Liver (tissue), 9 donors: Measurements from ENCODE around the gene ZNF273. TPM values are rescaled to one million over a fixed set of nuclear protein-coding genes. Genes with fewer than 3 reads are reported as not detected.
"Not testable (repeated sequence)": the region's sequence is repeated elsewhere in the genome, so short reads cannot be mapped to it uniquely, and the experiment has no call there.

Source experiments
- DNase-seq: peaks from one replicate; pipeline ENCODE4 v3.0.0-alpha.2; 2017; ENCODE audit warnings: low spot score
- H3K27ac ChIP-seq, 2 donors: one replicate each; pipeline ENCODE4 v1.7.0; 2013; ENCODE audit warnings: inconsistent platforms in 2 of 2, low read length in 2 of 2, control low read depth in 1 of 2, low read depth in 1 of 2, mild to moderate bottlenecking in 1 of 2
- H3K27me3 ChIP-seq, 4 donors: one replicate each; pipeline versions ENCODE4 v1.6.1 to v1.7.0; 2013; ENCODE audit warnings: low read length in 3 of 4, inconsistent platforms in 1 of 4, mild to moderate bottlenecking in 1 of 4, moderate library complexity in 1 of 4; ENCODE audit not compliant: control insufficient read depth in 4 of 4, insufficient read depth in 4 of 4
- H3K36me3 ChIP-seq, 4 donors: one replicate each; pipeline versions ENCODE4 v1.6.1 to v1.7.0; 2013; ENCODE audit warnings: low read length in 3 of 4, mild to moderate bottlenecking in 3 of 4, low read depth in 1 of 4, moderate library complexity in 1 of 4; ENCODE audit not compliant: control insufficient read depth in 4 of 4, insufficient read depth in 3 of 4
- H3K4me1 ChIP-seq, 4 donors: one replicate each; pipeline versions ENCODE4 v1.6.1 to v1.7.0; 2013; ENCODE audit warnings: low read length in 3 of 4, mild to moderate bottlenecking in 3 of 4, moderate library complexity in 1 of 4; ENCODE audit not compliant: control insufficient read depth in 4 of 4, insufficient read depth in 4 of 4
- H3K4me3 ChIP-seq, 3 donors: one replicate each; pipeline versions ENCODE4 v1.6.1 to v1.7.0; 2013; ENCODE audit warnings: low read length in 3 of 3, control low read depth in 1 of 3, low read depth in 1 of 3, mild to moderate bottlenecking in 1 of 3
- H3K9ac ChIP-seq, 2 donors: one replicate each; pipeline ENCODE4 v1.7.0; 2013; ENCODE audit warnings: low read length in 2 of 2, mild to moderate bottlenecking in 2 of 2, moderate library complexity in 2 of 2, control low read depth in 1 of 2, low read depth in 1 of 2
- H3K9me3 ChIP-seq, 4 donors: one replicate each; pipeline versions ENCODE4 v1.6.1 to v1.7.0; 2013; ENCODE audit warnings: low read length in 3 of 4; ENCODE audit not compliant: control insufficient read depth in 4 of 4
- EGR1 ChIP-seq, 2 donors: IDR thresholded peaks; 2 replicates each; pipeline ENCODE4 v1.6.1; 2016 to 2018; ENCODE audit warnings: antibody characterized with exemption in 2 of 2, low read depth in 2 of 2
- FOXA1 ChIP-seq: IDR thresholded peaks from 2 replicates; pipeline ENCODE4 v1.6.1; 2016; ENCODE audit warnings: antibody characterized with exemption
- FOXA2 ChIP-seq: IDR thresholded peaks from 2 replicates; pipeline ENCODE4 v1.6.1; 2016; ENCODE audit warnings: antibody characterized with exemption
- GABPA ChIP-seq, 2 donors: IDR thresholded peaks in 1 of 2; conservative IDR thresholded peaks in 1 of 2; 2 replicates each; pipeline ENCODE4 v1.6.1; 2016; ENCODE audit warnings: antibody characterized with exemption in 2 of 2, mild to moderate bottlenecking in 1 of 2, moderate library complexity in 1 of 2
- HNF4A ChIP-seq, 2 donors: conservative IDR thresholded peaks; 2 replicates each; pipeline ENCODE4 v1.6.1; 2016; ENCODE audit warnings: antibody characterized with exemption in 2 of 2, mild to moderate bottlenecking in 2 of 2
- HNF4G ChIP-seq: IDR thresholded peaks from 2 replicates; pipeline ENCODE4 v1.6.1; 2016; ENCODE audit warnings: antibody characterized with exemption
- JUND ChIP-seq, 2 donors: IDR thresholded peaks; 2 replicates each; pipeline ENCODE4 v1.6.1; 2016; ENCODE audit warnings: antibody characterized with exemption in 2 of 2
- NR2F2 ChIP-seq: IDR thresholded peaks from 2 replicates; pipeline ENCODE4 v1.6.1; 2016; ENCODE audit warnings: antibody characterized with exemption
- RAD21 ChIP-seq, 2 donors: IDR thresholded peaks; 2 replicates each; pipeline ENCODE4 v1.6.1; 2016; ENCODE audit warnings: antibody characterized with exemption in 2 of 2, mild to moderate bottlenecking in 2 of 2
- RXRA ChIP-seq, 2 donors: IDR thresholded peaks; 2 replicates each; pipeline ENCODE4 v1.6.1; 2017 to 2018; ENCODE audit warnings: antibody characterized with exemption in 2 of 2, mild to moderate bottlenecking in 1 of 2
- SP1 ChIP-seq: IDR thresholded peaks from 2 replicates; pipeline ENCODE4 v1.6.1; 2018; ENCODE audit warnings: antibody characterized with exemption, mild to moderate bottlenecking
- TAF1 ChIP-seq: conservative IDR thresholded peaks from 2 replicates; pipeline ENCODE4 v1.6.1; 2016; ENCODE audit warnings: antibody characterized with exemption, mild to moderate bottlenecking
- YY1 ChIP-seq: IDR thresholded peaks from 2 replicates; pipeline ENCODE4 v1.6.1; 2016; ENCODE audit warnings: antibody characterized with exemption, mild to moderate bottlenecking
- WGBS: extraction: QIAGEN DNeasy Blood & Tissue Kit; methylation state at CpG from one replicate; pipeline ENCODE4 v1.1.7; 2013; 5-methylcytosine and 5-hydroxymethylcytosine counted together
- polyA plus RNA-seq, 2 donors: library from polyadenylated mRNA; stranded (reverse) in 1 of 2; unstranded in 1 of 2; fragments of 200-250 nt in 1 of 2; fragments of >200 nt in 1 of 2; fragmentation: Nextera tagmentation in 1 of 2; extraction: Ambion mirVana in 1 of 2; gene quantifications; one replicate each; pipeline versions ENCODE4 v1.2.1 to v1.2.3, GENCODE V29; 2013 to 2015
- total RNA-seq, 2 donors: library from RNA; depleted of rRNA; stranded (reverse); fragments of >200 nt; gene quantifications; one replicate each; pipeline ENCODE4 v1.2.3, GENCODE V29; 2014
- TF ChIP-seq, protein P1 (sequence below): IDR thresholded peaks from 2 replicates; pipeline ENCODE4 v1.6.1; 2016; ENCODE audit warnings: antibody characterized with exemption
- TF ChIP-seq, protein P2 (sequence below): IDR thresholded peaks from 2 replicates; pipeline ENCODE4 v1.6.1; 2016; ENCODE audit warnings: antibody characterized with exemption
- TF ChIP-seq, protein P3 (sequence below): fragments of 150-350 bp; IDR thresholded peaks from 2 replicates; pipeline ENCODE4 v1.5.1; 2017; ENCODE audit warnings: improper control_type of control experiment, low read depth, low read length; ENCODE audit not compliant: missing input control
- TF ChIP-seq, protein P4 (sequence below): IDR thresholded peaks from 2 replicates; pipeline ENCODE4 v1.6.1; 2016; ENCODE audit warnings: antibody characterized with exemption, mild to moderate bottlenecking
- TF ChIP-seq, protein P5 (sequence below): IDR thresholded peaks from 2 replicates; pipeline ENCODE4 v1.6.1; 2016; ENCODE audit warnings: antibody characterized with exemption
- donor health status: healthy.
- donor health status: healthy.
- donor health status: healthy.
- donor health status: healthy.
- donor health status: healthy.

ZNF273 gene
- total and polyA plus RNA-seq, 4 donors, result 0.43 to 14.9 (median 0.73) TPM

DNA sequence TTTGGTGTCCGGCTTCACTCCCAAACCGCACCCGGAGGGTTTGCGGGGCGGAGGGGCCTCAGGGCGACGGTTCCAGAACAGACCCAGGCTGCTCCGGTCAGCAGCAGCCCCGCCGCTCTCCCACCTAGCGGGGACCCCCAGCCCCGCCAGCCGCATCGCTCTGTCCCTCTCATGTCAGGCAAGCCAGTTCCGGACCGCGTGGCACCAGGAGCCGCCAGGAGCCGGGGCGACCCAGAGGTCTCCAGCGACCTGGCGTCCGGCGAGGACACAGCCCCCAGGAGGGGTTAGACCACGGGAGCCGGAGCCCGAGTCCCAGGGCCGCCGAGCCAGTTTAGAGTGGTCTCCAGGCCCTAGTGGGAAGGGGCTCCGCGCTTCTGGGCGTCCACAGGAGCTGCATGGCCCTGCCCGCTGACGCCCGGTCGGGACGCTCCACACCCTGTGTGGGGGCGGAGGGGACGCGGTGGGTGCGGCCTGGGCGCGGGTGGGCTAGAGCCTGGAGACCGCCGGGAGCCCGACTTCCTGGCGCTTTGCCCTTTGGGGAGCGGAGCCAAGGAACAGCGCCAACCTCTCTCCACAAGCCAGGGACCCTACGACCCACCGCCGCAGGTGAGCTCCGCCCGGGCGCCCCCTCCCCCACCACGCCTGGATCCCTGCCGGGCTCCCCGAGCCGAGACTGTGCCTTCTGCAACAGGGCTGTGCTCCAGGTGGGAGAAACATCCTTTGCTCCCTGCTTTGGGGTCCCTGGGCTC lies 44.4 kb downstream of the ZNF273 start:
- TF ChIP-seq, protein P1, sequence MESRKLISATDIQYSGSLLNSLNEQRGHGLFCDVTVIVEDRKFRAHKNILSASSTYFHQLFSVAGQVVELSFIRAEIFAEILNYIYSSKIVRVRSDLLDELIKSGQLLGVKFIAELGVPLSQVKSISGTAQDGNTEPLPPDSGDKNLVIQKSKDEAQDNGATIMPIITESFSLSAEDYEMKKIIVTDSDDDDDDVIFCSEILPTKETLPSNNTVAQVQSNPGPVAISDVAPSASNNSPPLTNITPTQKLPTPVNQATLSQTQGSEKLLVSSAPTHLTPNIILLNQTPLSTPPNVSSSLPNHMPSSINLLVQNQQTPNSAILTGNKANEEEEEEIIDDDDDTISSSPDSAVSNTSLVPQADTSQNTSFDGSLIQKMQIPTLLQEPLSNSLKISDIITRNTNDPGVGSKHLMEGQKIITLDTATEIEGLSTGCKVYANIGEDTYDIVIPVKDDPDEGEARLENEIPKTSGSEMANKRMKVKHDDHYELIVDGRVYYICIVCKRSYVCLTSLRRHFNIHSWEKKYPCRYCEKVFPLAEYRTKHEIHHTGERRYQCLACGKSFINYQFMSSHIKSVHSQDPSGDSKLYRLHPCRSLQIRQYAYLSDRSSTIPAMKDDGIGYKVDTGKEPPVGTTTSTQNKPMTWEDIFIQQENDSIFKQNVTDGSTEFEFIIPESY, result no peak
- TF ChIP-seq JUND (IDR thresholded peaks at IDR 0.05) (no peak), EGR1 (IDR thresholded peaks at IDR 0.05; ENCODE audit: low read depth in 2 of 2) (no peak), RXRA (IDR thresholded peaks at IDR 0.05) (no peak), GABPA (IDR thresholded peaks at IDR 0.05 in 1 of 2, conservative IDR thresholded peaks at IDR 0.05 in 1 of 2) (no peak), NR2F2 (no peak), YY1 (no peak), FOXA1 (no peak), SP1 (no peak), FOXA2 (no peak), HNF4A (conservative IDR thresholded peaks at IDR 0.05) (no peak), TAF1 (no peak), RAD21 (IDR thresholded peaks at IDR 0.05) (no peak), HNF4G (no peak)
- TF ChIP-seq, protein P2, sequence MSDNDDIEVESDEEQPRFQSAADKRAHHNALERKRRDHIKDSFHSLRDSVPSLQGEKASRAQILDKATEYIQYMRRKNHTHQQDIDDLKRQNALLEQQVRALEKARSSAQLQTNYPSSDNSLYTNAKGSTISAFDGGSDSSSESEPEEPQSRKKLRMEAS, result no peak
- TF ChIP-seq, protein P3, sequence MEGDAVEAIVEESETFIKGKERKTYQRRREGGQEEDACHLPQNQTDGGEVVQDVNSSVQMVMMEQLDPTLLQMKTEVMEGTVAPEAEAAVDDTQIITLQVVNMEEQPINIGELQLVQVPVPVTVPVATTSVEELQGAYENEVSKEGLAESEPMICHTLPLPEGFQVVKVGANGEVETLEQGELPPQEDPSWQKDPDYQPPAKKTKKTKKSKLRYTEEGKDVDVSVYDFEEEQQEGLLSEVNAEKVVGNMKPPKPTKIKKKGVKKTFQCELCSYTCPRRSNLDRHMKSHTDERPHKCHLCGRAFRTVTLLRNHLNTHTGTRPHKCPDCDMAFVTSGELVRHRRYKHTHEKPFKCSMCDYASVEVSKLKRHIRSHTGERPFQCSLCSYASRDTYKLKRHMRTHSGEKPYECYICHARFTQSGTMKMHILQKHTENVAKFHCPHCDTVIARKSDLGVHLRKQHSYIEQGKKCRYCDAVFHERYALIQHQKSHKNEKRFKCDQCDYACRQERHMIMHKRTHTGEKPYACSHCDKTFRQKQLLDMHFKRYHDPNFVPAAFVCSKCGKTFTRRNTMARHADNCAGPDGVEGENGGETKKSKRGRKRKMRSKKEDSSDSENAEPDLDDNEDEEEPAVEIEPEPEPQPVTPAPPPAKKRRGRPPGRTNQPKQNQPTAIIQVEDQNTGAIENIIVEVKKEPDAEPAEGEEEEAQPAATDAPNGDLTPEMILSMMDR, result no peak
- TF ChIP-seq, protein P4, sequence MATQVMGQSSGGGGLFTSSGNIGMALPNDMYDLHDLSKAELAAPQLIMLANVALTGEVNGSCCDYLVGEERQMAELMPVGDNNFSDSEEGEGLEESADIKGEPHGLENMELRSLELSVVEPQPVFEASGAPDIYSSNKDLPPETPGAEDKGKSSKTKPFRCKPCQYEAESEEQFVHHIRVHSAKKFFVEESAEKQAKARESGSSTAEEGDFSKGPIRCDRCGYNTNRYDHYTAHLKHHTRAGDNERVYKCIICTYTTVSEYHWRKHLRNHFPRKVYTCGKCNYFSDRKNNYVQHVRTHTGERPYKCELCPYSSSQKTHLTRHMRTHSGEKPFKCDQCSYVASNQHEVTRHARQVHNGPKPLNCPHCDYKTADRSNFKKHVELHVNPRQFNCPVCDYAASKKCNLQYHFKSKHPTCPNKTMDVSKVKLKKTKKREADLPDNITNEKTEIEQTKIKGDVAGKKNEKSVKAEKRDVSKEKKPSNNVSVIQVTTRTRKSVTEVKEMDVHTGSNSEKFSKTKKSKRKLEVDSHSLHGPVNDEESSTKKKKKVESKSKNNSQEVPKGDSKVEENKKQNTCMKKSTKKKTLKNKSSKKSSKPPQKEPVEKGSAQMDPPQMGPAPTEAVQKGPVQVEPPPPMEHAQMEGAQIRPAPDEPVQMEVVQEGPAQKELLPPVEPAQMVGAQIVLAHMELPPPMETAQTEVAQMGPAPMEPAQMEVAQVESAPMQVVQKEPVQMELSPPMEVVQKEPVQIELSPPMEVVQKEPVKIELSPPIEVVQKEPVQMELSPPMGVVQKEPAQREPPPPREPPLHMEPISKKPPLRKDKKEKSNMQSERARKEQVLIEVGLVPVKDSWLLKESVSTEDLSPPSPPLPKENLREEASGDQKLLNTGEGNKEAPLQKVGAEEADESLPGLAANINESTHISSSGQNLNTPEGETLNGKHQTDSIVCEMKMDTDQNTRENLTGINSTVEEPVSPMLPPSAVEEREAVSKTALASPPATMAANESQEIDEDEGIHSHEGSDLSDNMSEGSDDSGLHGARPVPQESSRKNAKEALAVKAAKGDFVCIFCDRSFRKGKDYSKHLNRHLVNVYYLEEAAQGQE, result no peak
- TF ChIP-seq, protein P5, sequence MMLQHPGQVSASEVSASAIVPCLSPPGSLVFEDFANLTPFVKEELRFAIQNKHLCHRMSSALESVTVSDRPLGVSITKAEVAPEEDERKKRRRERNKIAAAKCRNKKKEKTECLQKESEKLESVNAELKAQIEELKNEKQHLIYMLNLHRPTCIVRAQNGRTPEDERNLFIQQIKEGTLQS, result no peak

DNA sequence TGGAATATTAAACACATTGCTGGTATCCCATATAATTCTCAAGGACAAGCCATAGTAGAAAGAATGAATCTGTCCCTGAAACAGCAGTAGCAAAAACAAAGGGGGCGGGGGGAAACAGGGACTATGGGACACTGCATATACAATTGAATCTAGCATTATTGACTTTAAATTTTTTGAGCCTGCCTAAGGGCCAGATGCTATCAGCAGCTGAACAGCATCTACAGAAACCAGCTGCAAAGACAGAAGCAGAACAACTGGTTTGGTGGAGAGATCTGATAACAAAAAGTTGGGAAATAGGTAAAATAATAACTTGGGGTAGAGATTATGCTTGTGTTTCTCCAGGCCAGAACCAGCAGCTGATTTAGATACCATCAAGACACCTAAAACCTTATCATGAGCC lies 45.7 kb downstream of the ZNF273 start:
- H3K4me1 ChIP-seq, result peaks cover 7 to 10% (median 9%) of the 10 kb centered on the region in 4 donors
- H3K27me3 ChIP-seq, result not testable (repeated sequence)

More for the DNA sequence above, 44.4 kb downstream of the ZNF273 start:
- DNase-seq, result peak; percentile 72
- no peak overlapping the region for H3K27ac ChIP-seq
- no peaks in the 10 kb centered on the region for H3K27me3 ChIP-seq
- H3K4me1 ChIP-seq, result peaks cover 7 to 10% (median 9%) of the 10 kb centered on the region in 4 donors
- H3K4me3 ChIP-seq, result peak overlapping the region in 2 of 3 donors; percentile 14 to 61
- H3K9me3 ChIP-seq, result peaks cover 0 to 5% (median 0%) of the 10 kb centered on the region in 4 donors
- no peaks in the 10 kb centered on the region for H3K36me3 ChIP-seq
- no peak overlapping the region for H3K9ac ChIP-seq
- 4% methylated on average over 59 of the region's 59 CpGs for WGBS

DNA sequence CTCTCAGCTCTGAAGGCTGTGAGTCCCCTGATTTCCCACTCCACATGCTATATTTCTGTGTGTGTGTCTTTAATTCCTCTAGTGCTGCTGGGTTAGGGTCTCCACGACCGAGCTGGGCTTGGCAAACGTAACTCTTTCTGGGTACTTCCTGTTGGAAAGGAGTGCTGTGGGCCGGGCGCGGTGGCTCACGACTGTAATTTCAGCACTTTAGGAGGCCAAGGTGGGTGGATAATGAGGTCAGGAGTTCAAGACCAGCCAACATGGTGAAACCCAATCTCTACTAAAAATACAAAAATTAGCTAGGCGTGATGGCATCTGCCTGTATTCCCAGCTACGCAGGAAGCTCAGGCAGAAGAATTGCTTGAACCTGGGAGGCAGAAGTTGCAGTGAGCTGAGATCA lies 47.6 kb downstream of the ZNF273 start:
- not testable (repeated sequence) for H3K9ac ChIP-seq, H3K4me3 ChIP-seq, DNase-seq, H3K27ac ChIP-seq, H3K27me3 ChIP-seq, H3K9me3 ChIP-seq, H3K36me3 ChIP-seq
- peaks cover 7 to 10% (median 9%) of the 10 kb centered on the region in 4 donors for H3K4me1 ChIP-seq
- WGBS, result 59% methylated on average over 9 of the region's 9 CpGs

More for the DNA sequence above, 45.7 kb downstream of the ZNF273 start:
- not testable (repeated sequence) for H3K4me3 ChIP-seq, H3K36me3 ChIP-seq, H3K9ac ChIP-seq, H3K27ac ChIP-seq, H3K9me3 ChIP-seq, DNase-seq
- WGBS, result 99% methylated on average over 1 of the region's 1 CpG
